Common myeloid progenitor, CD34-positive (primary cell): ENCODE measurements around the gene SEC61A2.

Experiments
- CTCF ChIA-PET: fragments of 350-600 bp; sonication (Branson Sonifier 250); formaldehyde crosslinking; loops from one replicate; lab custom pipeline; 2021; ENCODE audit warnings: antibody characterized with exemption; lab: Charles Lee
- POLR2A ChIA-PET: fragments of 350-600 bp; sonication (Branson Sonifier 250); formaldehyde crosslinking; loops from one replicate; lab custom pipeline; 2021; ENCODE audit warnings: antibody characterized with exemption; lab: Charles Lee
- DNase-seq, 3 donors: peaks; one replicate each; pipeline versions ENCODE4 v3.0.0 to v3.0.0-alpha.2; 2013
- H3K27ac ChIP-seq, 2 experiments: 1 replicate in 1 of 2; 2 replicates in 1 of 2; pipeline ENCODE4 v1.7.0; 2013; ENCODE audit warnings: inconsistent platforms in 2 of 2, low read length in 2 of 2, mild to moderate bottlenecking in 2 of 2, low read depth in 1 of 2, moderate library complexity in 1 of 2; ENCODE audit not compliant: severe bottlenecking in 2 of 2, insufficient read depth in 1 of 2, poor library complexity in 1 of 2
- H3K27me3 ChIP-seq, 5 experiments: replicated peaks in 2 of 5; 1 replicate in 3 of 5; 2 replicates in 2 of 5; pipeline versions ENCODE4 v1.6.1 to v1.7.0; 2013; ENCODE audit warnings: low read length in 4 of 5, mild to moderate bottlenecking in 2 of 5, moderate library complexity in 2 of 5, inconsistent platforms in 1 of 5; ENCODE audit not compliant: insufficient read depth in 5 of 5, control insufficient read depth in 4 of 5
- H3K36me3 ChIP-seq, 4 experiments: 1 replicate in 2 of 4; 2 replicates in 2 of 4; pipeline versions ENCODE4 v1.6.1 to v1.7.0; 2013; ENCODE audit warnings: low read length in 3 of 4, control low read depth in 1 of 4, mild to moderate bottlenecking in 1 of 4; ENCODE audit not compliant: control insufficient read depth in 4 of 4, insufficient read depth in 4 of 4
- H3K4me1 ChIP-seq, 4 experiments: 1 replicate in 3 of 4; 2 replicates in 1 of 4; pipeline versions ENCODE4 v1.6.1 to v1.7.1; 2013; ENCODE audit warnings: low read length in 3 of 4, mild to moderate bottlenecking in 3 of 4, control low read depth in 1 of 4, inconsistent platforms in 1 of 4, moderate library complexity in 1 of 4; ENCODE audit not compliant: control insufficient read depth in 4 of 4, insufficient read depth in 4 of 4; ENCODE audit errors: control extremely low read depth in 1 of 4
- H3K4me3 ChIP-seq, 7 experiments: 1 replicate in 4 of 7; 2 replicates in 3 of 7; pipeline versions ENCODE4 v1.5.1 to v1.7.0; 2013; ENCODE audit warnings: mild to moderate bottlenecking in 7 of 7, low read length in 6 of 7, moderate library complexity in 6 of 7, inconsistent platforms in 2 of 7, low read depth in 2 of 7, control low read depth in 1 of 7; ENCODE audit not compliant: insufficient read depth in 4 of 7, control insufficient read depth in 1 of 7; ENCODE audit errors: extremely low read depth in 1 of 7
- H3K9me3 ChIP-seq, 5 experiments: 1 replicate in 4 of 5; 2 replicates in 1 of 5; pipeline versions ENCODE4 v1.6.1 to v1.7.1; 2013; ENCODE audit warnings: low read length in 4 of 5, mild to moderate bottlenecking in 2 of 5, inconsistent platforms in 1 of 5, low read depth in 1 of 5, moderate library complexity in 1 of 5; ENCODE audit not compliant: control insufficient read depth in 4 of 5, insufficient read depth in 2 of 5; ENCODE audit errors: control extremely low read depth in 1 of 5
- WGBS: methylation state at CpG from one replicate; pipeline ENCODE4 v1.1.5; 2013; ENCODE audit not compliant: insufficient coverage; 5-methylcytosine and 5-hydroxymethylcytosine counted together

SEC61A2 gene

DNA sequence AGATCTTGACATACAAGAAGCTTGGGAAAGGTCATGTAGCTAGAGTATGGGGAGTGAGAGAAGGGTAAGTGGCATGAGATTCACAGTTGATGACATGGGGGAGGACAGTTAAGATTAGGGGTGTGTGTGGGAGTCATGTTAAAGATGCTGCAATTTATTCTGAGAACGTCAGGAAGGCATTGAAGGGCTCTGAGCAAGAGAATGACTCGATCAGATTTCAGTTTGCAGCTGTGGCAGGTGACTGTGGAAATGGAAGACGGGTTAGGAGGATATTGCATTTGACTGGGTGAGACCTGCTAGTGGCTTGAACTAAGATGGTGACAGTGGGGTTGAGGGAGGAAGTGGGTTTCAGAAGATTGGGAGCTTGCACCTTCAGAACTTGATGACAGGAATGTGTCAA, 72.1 kb downstream of the SEC61A2 start:
- Histone ChIP-seq H3K27ac (no peak overlapping the region), H3K4me3 (no peak overlapping the region), H3K27me3 (no peaks in the 10 kb centered on the region), H3K4me1 (peaks cover 3 to 19% (median 12%) of the 10 kb centered on the region in 4 experiments), H3K36me3 (peaks cover 20 to 64% (median 36%) of the 10 kb centered on the region in 4 experiments), H3K9me3 (no peaks in the 10 kb centered on the region)
- no peak for DNase-seq
- POLR2A ChIA-PET = interaction anchor here (0.6 kb wide), 1 partner anchor 73 kb away, joined by 3 read pairs; no protein-coding TSS in a partner anchor
- CTCF ChIA-PET = interaction anchor here (1.1 to 1.7 kb wide), 4 partner anchors 11 to 23 kb away, joined by 4 to 6 read pairs (median 5); no protein-coding TSS in a partner anchor
- 83% methylated on average over 3 of the region's 3 CpGs for WGBS

DNA sequence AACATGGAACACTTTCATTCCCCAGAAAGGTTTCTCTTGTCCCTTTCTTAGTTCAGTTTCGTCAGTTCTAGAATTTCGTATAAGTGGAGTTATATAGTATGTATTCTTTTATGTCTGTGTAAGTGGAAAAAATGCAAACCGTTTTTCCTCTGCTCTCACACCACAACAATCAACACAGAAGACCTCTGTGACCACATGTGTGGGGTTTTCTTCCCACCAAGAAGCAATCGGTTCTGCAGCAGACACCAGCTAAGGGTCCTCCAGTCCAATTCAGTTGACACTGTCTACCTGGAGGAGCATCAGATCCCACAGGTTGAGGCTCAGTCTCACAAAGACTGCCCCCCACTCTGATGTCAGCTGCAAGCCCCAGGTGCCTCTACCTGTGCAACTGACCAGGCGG, 72.7 kb downstream of the SEC61A2 start:
- 91% methylated on average over 2 of the region's 5 CpGs for WGBS

DNA sequence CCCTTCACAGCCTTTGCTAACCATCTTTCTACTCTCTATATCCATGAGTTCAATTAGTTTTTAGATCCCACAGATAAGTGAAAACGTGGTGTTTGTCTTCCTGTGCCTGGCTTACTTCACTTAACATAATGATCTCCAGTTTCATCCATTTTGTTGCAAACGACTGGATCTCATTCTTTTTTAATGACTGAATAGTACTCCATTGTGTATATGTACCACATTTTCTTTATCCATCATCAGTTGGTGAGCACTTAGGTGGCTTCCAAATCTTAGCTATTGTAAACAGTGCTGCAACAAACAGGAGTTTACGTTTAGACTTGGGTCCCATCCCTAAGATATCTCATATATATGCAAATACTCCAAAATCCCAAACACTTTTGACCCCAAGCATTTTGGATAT, 75.6 kb downstream of the SEC61A2 start:
- CTCF ChIA-PET = interaction anchor here (1.5 kb wide), 1 partner anchor 9 kb away, joined by 3 read pairs; no protein-coding TSS in a partner anchor
- Histone ChIP-seq H3K36me3 (peaks cover 27 to 71% (median 49%) of the 10 kb centered on the region in 4 experiments), H3K27me3 (no peaks in the 10 kb centered on the region), H3K9me3 (no peaks in the 10 kb centered on the region), H3K4me3 (no peak overlapping the region), H3K27ac (no peak overlapping the region), H3K4me1 (no peaks in the 10 kb centered on the region)
- POLR2A ChIA-PET = no interaction called here
- no peak for DNase-seq
- 92% methylated on average over 2 of the region's 3 CpGs for WGBS

More for the DNA sequence above, 72.7 kb downstream of the SEC61A2 start:
- no peaks in the 10 kb centered on the region for H3K9me3 ChIP-seq
- H3K27me3 ChIP-seq = no peaks in the 10 kb centered on the region
- no peak overlapping the region for H3K4me3 ChIP-seq
- H3K27ac ChIP-seq = no peak overlapping the region
- CTCF ChIA-PET = interaction anchor here (1.3 to 1.7 kb wide), 3 partner anchors 10 to 22 kb away, joined by 4 to 6 read pairs (median 4); no protein-coding TSS in a partner anchor
- H3K4me1 ChIP-seq = peaks cover 3 to 12% (median 7%) of the 10 kb centered on the region in 4 experiments
- POLR2A ChIA-PET = interaction anchor here (0.6 kb wide), 1 partner anchor 73 kb away, joined by 3 read pairs; no protein-coding TSS in a partner anchor
- DNase-seq = no peak
- H3K36me3 ChIP-seq = peaks cover 20 to 65% (median 36%) of the 10 kb centered on the region in 4 experiments

DNA sequence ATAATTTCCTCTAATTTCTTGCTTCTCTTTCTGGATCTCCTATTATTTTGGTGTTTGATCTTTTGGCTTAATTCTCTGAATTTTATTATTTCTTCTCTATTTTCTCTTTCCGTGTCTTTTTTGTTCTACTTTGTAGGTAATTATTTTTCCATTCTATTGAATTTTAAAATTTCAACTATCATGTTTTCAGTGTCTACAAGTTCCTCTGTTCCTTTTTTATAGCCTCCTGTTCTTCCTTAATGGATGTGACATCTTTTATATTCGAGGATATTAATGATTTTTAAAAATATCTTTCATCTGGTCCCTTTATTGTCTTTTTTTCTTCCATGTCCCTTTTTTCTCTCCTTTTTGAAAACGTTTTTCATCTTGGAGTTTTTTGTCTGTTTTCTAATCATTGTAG, 77.6 kb downstream of the SEC61A2 start:
- Histone ChIP-seq H3K4me1 (no peaks in the 10 kb centered on the region), H3K27ac (no peak overlapping the region), H3K4me3 (no peak overlapping the region), H3K27me3 (no peaks in the 10 kb centered on the region), H3K36me3 (peaks cover 27 to 72% (median 49%) of the 10 kb centered on the region in 4 experiments), H3K9me3 (no peaks in the 10 kb centered on the region)
- WGBS = no CpG with 5 or more reads among the region's 3 CpGs
- ChIA-PET POLR2A (no interaction called here), CTCF (no interaction called here)
- no peak for DNase-seq

DNA sequence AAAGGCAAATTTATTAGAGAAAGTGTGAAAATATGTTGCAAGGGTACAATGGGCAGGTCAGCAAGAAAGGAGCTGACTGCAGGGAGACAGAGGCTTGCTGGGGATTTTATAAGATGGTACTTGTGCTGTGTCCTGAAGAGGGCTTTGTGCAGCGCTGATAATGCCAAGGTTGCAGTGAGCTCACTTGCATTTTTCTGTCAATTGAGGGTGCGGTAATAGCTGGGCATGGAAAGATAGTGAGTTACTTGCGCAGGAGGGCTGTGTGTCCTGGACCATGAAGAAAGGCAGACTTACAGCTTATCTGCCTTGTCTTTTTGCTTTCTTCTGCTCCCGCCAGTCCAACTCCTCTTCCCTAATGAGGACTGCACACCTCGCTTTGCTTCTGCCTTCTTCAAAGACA, 79.0 kb downstream of the SEC61A2 start:
- ChIA-PET CTCF (no interaction called here), POLR2A (interaction anchor here (0.7 kb wide), 1 partner anchor 147 kb away, joined by 3 read pairs; no protein-coding TSS in a partner anchor)
- no peak for DNase-seq

DNA sequence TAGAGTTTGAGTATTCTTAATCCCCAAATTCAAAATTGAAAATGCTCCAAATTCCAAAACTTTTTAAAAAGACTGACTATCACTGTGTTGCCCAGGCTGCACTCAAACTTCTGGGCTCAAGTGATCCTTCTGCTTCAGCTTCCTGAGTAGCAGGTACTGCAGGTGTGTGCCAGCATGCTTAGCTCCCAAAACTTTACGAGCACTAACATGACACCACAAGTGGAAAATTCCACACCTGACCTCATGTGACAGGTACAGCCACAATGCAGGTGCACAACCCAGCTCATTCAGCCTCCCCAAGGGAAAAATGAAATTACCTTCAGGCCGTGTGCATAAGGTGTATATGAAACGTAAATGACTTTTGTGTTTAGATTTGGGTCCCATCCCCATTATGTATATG, 83.0 kb downstream of the SEC61A2 start:
- CTCF ChIA-PET = interaction anchor here (0.5 to 4.9 kb wide), 7 partner anchors 10 to 498 kb away, joined by 3 to 27 read pairs (median 4); partner anchors contain the start of genes CDC123 and NUDT5

More for the DNA sequence above, 79.0 kb downstream of the SEC61A2 start:
- Histone ChIP-seq H3K27me3 (no peaks in the 10 kb centered on the region), H3K9me3 (no peaks in the 10 kb centered on the region), H3K36me3 (peaks cover 25 to 67% (median 49%) of the 10 kb centered on the region in 4 experiments), H3K27ac (no peak overlapping the region), H3K4me1 (no peaks in the 10 kb centered on the region), H3K4me3 (no peak overlapping the region)
- WGBS = 100% methylated on average over 4 of the region's 5 CpGs

DNA sequence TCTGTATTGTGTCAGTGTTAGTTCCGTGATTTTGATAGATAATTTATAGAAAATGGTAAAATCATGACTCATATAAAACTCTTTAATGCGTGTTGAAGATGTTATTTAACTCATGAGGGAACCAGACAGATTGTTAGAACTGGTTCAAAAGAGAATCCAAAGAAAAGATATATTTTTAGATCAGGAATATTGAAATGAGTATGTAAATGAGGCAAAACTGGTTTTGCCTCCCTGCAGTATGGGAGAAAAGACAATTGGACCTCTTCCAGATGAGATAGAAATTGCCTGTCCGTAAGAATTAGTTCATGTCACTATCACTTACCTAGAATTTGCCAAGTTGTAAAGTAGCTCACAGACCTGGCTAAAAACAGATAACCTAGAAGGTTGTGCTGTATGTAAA, 84.1 kb downstream of the SEC61A2 start:
- H3K4me3 ChIP-seq = no peak overlapping the region
- H3K9me3 ChIP-seq = no peaks in the 10 kb centered on the region
- no peaks in the 10 kb centered on the region for H3K27me3 ChIP-seq
- peaks cover 0 to 9% (median 2%) of the 10 kb centered on the region in 4 experiments for H3K4me1 ChIP-seq
- no peak for DNase-seq
- POLR2A ChIA-PET = interaction anchor here (0.7 kb wide), 1 partner anchor 443 kb away, joined by 3 read pairs; no protein-coding TSS in a partner anchor
- peaks cover 8 to 68% (median 47%) of the 10 kb centered on the region in 4 experiments for H3K36me3 ChIP-seq
- WGBS = 92% methylated on average over 2 of the region's 3 CpGs
- CTCF ChIA-PET = interaction anchor here (0.7 to 4.9 kb wide), 14 partner anchors 9 to 494 kb away, joined by 3 to 27 read pairs (median 4); partner anchors contain the start of genes CDC123 and NUDT5
- H3K27ac ChIP-seq = no peak overlapping the region

More for the DNA sequence above, 83.0 kb downstream of the SEC61A2 start:
- Histone ChIP-seq H3K27me3 (no peaks in the 10 kb centered on the region), H3K27ac (no peak overlapping the region), H3K36me3 (peaks cover 17 to 73% (median 47%) of the 10 kb centered on the region in 4 experiments), H3K4me3 (no peak overlapping the region), H3K9me3 (no peaks in the 10 kb centered on the region), H3K4me1 (peaks cover 0 to 9% (median 2%) of the 10 kb centered on the region in 4 experiments)
- DNase-seq = no peak
- no CpG with 5 or more reads among the region's 3 CpGs for WGBS
- POLR2A ChIA-PET = interaction anchor here (0.5 kb wide), 1 partner anchor 126 kb away, joined by 3 read pairs; no protein-coding TSS in a partner anchor
